HepG2 (cell line): Measurements from ENCODE around the gene ZC2HC1B.

Source experiments
- EZH2 ChIP-seq: conservative IDR thresholded peaks from 2 replicates; pipeline ENCODE4 v1.6.1; 2012; ENCODE audit warnings: mild to moderate bottlenecking, low read depth, low read length, moderate library complexity
- SRSF1 ChIP-seq: fragments of 200-400 bp; formaldehyde crosslinking; optimal IDR thresholded peaks from 2 replicates; pipeline ENCODE3; 2017; ENCODE audit warnings: mild to moderate bottlenecking, low read depth, low read length, moderate library complexity
- ZNF512B ChIP-seq: sonication (generic); formaldehyde crosslinking; IDR thresholded peaks from 2 replicates; pipeline ENCODE4 v1.5.1; 2020; ENCODE audit warnings: missing genetic modification reagents, mild to moderate bottlenecking, borderline replicate concordance

DNA sequence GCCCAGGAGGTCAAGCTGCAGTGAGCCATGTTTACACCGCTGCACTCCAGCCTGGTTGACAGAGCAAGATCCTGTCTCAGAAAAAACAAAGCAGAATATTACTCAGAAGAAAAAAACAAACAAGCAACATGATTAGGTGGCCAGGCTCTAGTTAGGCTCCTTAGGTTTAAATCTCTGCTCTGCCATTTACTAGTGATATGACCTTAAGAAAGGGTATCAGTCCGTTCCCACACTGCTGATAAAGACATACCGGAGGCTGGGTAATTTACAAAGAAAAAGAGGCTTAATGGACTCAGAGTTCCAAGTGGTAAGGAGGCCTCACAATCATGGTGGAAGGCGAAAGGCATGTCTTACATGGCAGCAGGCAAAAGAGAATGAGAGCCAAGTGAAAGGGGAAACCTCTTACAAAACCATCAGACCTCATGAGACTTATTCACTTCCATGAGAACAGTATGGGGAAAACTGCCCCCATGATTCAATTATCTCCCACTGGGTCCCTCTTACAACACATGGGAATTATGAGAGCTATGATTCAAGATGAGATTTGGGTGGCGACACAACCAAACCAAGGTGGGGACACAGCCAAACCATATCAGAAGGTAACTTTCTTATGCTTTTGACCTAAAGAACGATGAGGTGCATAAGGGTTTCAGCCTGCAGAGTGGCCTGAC, 23.5 kb upstream of the ZC2HC1B start:
- TF ChIP-seq ZNF512B (CRISPR knock-in tag) (no peak), EZH2 (no peak), SRSF1 (no peak)
